Activated T-helper 2 cell treated with anti-CD3 and anti-CD28 coated beads, Interferon-gamma antibody, Interleukin-2, Interleukin-4, amounts not matched to agents 10 μg/mL and 5 μg/mL and 100 μg/mL, durations not matched to agents 14 hours and 24 hours and 36 hours (primary cell): ENCODE data around the gene MBOAT2. TPM values are rescaled to one million over a fixed set of nuclear protein-coding genes. Genes with fewer than 3 reads are reported as not detected.

Experiments
- DNase-seq: peaks from one replicate; pipeline ENCODE4 v3.0.0; 2021; ENCODE audit warnings: low spot score
- H3K27ac Mint-ChIP-seq: one replicate; pipeline ENCODE4 v1.8.0; 2021; ENCODE audit warnings: mixed read lengths
- H3K27me3 Mint-ChIP-seq: one replicate; pipeline ENCODE4 v1.8.0; 2021; ENCODE audit warnings: low read depth, mixed read lengths
- H3K36me3 Mint-ChIP-seq: one replicate; pipeline ENCODE4 v1.8.0; 2021; ENCODE audit warnings: low read depth, mixed read lengths
- H3K4me1 Mint-ChIP-seq: one replicate; pipeline ENCODE4 v1.8.0; 2021; ENCODE audit warnings: low read depth, mixed read lengths
- H3K4me3 Mint-ChIP-seq: one replicate; pipeline ENCODE4 v1.8.0; 2021; ENCODE audit warnings: low read depth, mild to moderate bottlenecking, moderate library complexity, mixed read lengths
- H3K9me3 Mint-ChIP-seq: one replicate; pipeline ENCODE4 v1.8.0; 2021; ENCODE audit warnings: mixed read lengths
- intact Hi-C: fragments of 100-400 bp; cut with micrococcal nuclease; formaldehyde crosslinking; loops from one replicate; pipeline ENCODE4 v1.15.1; 2023
- total RNA-seq: library from RNA; stranded (reverse); gene quantifications from 2 replicates; pipeline ENCODE4 v1.2.3, GENCODE V29; 2022

Gene MBOAT2
- total RNA-seq, 1 donor from 2014 or later, result 6.0 TPM

- Mint-ChIP-seq H3K27me3 (peaks cover 5% of the 10 kb centered on the region), H3K36me3 (no peaks in the 10 kb centered on the region), H3K4me1 (no peaks in the 10 kb centered on the region), H3K4me3 (no peak overlapping the region), H3K27ac (no peak overlapping the region), H3K9me3 (no peaks in the 10 kb centered on the region)
- intact Hi-C loops, result loop anchor here (5.0 kb wide), 1 partner anchor 267 kb away; no protein-coding TSS in a partner anchor
- DNase-seq, result no peak
Observed at GRCh38 chr2:8870441-8870840, 133.0 kb downstream of the MBOAT2 start.

DNA sequence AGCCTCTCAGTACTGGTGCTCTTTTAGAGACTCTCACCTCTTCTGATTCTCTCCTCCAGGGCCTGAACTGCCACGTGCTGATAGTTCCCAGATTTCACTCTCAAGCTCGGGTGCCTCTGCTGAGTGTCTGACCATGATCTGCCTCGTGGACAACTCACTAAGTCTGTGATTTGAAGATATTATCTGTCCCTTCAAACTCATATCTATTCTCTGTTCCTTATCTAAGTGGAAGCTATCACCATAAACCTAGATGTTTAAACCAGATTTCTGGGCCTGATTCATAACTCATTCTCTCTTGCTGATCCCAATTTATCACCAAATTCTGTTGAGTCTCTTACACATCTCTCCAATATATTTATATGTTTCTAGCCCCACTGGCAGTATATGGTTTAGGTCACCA, 136.1 kb downstream of the MBOAT2 start:
- H3K27me3 Mint-ChIP-seq, result peaks cover 14% of the 10 kb centered on the region
- intact Hi-C loops, result no loop called here
- DNase-seq, result no peak
- H3K27ac Mint-ChIP-seq, result no peak overlapping the region
- no peak overlapping the region for H3K4me3 Mint-ChIP-seq
- H3K36me3 Mint-ChIP-seq, result no peaks in the 10 kb centered on the region
- H3K9me3 Mint-ChIP-seq, result no peaks in the 10 kb centered on the region
- H3K4me1 Mint-ChIP-seq, result no peaks in the 10 kb centered on the region

GRCh38 chr2:8863331-8863953, 140.0 kb downstream of the MBOAT2 start:
- intact Hi-C loops, result no loop called here
- no peak overlapping the region for H3K27ac Mint-ChIP-seq
- H3K4me3 Mint-ChIP-seq, result no peak overlapping the region
- H3K4me1 Mint-ChIP-seq, result no peaks in the 10 kb centered on the region
- H3K36me3 Mint-ChIP-seq, result no peaks in the 10 kb centered on the region
- H3K9me3 Mint-ChIP-seq, result no peaks in the 10 kb centered on the region
- H3K27me3 Mint-ChIP-seq, result peaks cover 25% of the 10 kb centered on the region
- no peak for DNase-seq

- H3K4me3 Mint-ChIP-seq, result no peak overlapping the region
- no peaks in the 10 kb centered on the region for H3K36me3 Mint-ChIP-seq
- no peak overlapping the region for H3K27ac Mint-ChIP-seq
- no peak for DNase-seq
- H3K9me3 Mint-ChIP-seq, result no peaks in the 10 kb centered on the region
- intact Hi-C loops, result no loop called here
- H3K27me3 Mint-ChIP-seq, result peaks cover 28% of the 10 kb centered on the region
- no peaks in the 10 kb centered on the region for H3K4me1 Mint-ChIP-seq
Observed at GRCh38 chr2:8862230-8862629, 141.3 kb downstream of the MBOAT2 start.

GRCh38 chr2:8861797-8862196, 141.7 kb downstream of the MBOAT2 start:
- Mint-ChIP-seq H3K4me3 (no peak overlapping the region), H3K27me3 (peaks cover 29% of the 10 kb centered on the region), H3K9me3 (no peaks in the 10 kb centered on the region), H3K36me3 (no peaks in the 10 kb centered on the region), H3K4me1 (no peaks in the 10 kb centered on the region), H3K27ac (no peak overlapping the region)
- no peak for DNase-seq
- intact Hi-C loops, result no loop called here

DNA sequence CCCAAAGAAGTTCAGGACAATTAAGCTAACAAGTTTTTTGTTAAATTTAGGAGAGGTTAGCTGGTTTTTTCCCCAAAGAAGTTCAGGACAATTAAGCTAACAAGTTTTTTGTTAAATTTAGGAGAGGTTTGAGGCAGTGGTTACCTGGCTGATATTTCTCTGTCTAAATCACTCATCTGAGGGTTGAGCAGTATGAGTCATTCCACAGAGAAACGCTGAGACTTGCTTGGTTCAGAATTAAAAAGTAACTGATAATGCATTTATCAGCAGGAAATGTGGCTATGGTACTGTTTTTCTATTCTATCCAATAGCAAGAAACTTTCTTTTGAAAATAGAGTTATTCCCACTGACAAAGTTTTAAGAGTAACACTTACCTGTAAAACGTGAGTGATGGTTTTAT, 143.2 kb downstream of the MBOAT2 start:
- intact Hi-C loops, result no loop called here
- Mint-ChIP-seq H3K4me3 (no peak overlapping the region), H3K27me3 (peaks cover 35% of the 10 kb centered on the region), H3K9me3 (no peaks in the 10 kb centered on the region), H3K27ac (no peak overlapping the region), H3K36me3 (no peaks in the 10 kb centered on the region), H3K4me1 (no peaks in the 10 kb centered on the region)
- no peak for DNase-seq

DNA sequence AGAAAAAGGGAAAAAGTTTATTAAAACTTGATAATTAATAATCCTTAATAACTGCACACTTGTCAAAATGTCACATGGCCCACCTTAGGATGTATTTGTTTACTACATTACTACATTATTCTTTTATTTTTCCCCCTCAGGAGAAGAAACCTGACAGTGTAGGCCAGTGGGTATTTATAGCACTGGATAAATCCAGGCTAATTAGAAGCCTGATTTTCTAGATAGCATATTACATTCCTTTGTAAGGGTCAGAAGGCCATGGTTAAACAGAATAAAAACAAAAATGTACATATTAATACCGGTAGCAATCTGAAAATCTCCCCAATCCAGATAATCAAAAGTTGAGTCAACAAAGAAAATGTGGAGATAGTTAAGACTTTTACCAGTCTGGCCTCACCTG, 144.6 kb downstream of the MBOAT2 start:
- H3K9me3 Mint-ChIP-seq, result no peaks in the 10 kb centered on the region
- H3K27me3 Mint-ChIP-seq, result peaks cover 31% of the 10 kb centered on the region
- no peak overlapping the region for H3K4me3 Mint-ChIP-seq
- intact Hi-C loops, result no loop called here
- no peak for DNase-seq
- no peaks in the 10 kb centered on the region for H3K36me3 Mint-ChIP-seq
- H3K27ac Mint-ChIP-seq, result no peak overlapping the region
- no peaks in the 10 kb centered on the region for H3K4me1 Mint-ChIP-seq

GRCh38 chr2:8858264-8858663, 145.2 kb downstream of the MBOAT2 start:
- H3K4me1 Mint-ChIP-seq, result no peaks in the 10 kb centered on the region
- intact Hi-C loops, result no loop called here
- peaks cover 31% of the 10 kb centered on the region for H3K27me3 Mint-ChIP-seq
- H3K9me3 Mint-ChIP-seq, result no peaks in the 10 kb centered on the region
- H3K36me3 Mint-ChIP-seq, result no peaks in the 10 kb centered on the region
- no peak overlapping the region for H3K27ac Mint-ChIP-seq
- DNase-seq, result no peak
- no peak overlapping the region for H3K4me3 Mint-ChIP-seq

- no peaks in the 10 kb centered on the region for H3K4me1 Mint-ChIP-seq
- H3K36me3 Mint-ChIP-seq, result no peaks in the 10 kb centered on the region
- intact Hi-C loops, result no loop called here
- no peak overlapping the region for H3K4me3 Mint-ChIP-seq
- no peak overlapping the region for H3K27ac Mint-ChIP-seq
- H3K27me3 Mint-ChIP-seq, result peaks cover 36% of the 10 kb centered on the region
- no peak for DNase-seq
- H3K9me3 Mint-ChIP-seq, result no peaks in the 10 kb centered on the region
Observed at GRCh38 chr2:8857709-8858108, 145.8 kb downstream of the MBOAT2 start.

DNA sequence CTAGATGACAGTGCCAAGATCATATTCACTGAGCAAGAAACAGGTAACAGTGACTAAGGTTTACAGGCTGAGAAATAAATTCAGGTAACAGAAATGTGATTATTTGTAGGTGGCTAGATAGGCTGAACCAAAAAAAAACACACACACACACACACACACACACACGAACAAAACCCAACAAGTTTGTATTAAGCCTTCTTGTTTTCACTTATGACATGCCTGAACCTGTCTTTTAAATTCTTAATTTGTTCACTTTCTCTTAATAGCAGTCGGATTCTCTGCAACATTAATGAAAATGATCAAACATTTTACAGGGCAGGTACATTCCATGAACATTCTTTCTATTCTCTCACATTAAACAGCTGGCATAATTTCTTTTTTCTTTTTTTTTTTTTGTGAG, 147.3 kb downstream of the MBOAT2 start:
- no peak for DNase-seq
- Mint-ChIP-seq H3K36me3 (no peaks in the 10 kb centered on the region), H3K4me3 (no peak overlapping the region), H3K27ac (no peak overlapping the region), H3K9me3 (no peaks in the 10 kb centered on the region), H3K27me3 (peaks cover 27% of the 10 kb centered on the region), H3K4me1 (no peaks in the 10 kb centered on the region)
- intact Hi-C loops, result no loop called here

DNA sequence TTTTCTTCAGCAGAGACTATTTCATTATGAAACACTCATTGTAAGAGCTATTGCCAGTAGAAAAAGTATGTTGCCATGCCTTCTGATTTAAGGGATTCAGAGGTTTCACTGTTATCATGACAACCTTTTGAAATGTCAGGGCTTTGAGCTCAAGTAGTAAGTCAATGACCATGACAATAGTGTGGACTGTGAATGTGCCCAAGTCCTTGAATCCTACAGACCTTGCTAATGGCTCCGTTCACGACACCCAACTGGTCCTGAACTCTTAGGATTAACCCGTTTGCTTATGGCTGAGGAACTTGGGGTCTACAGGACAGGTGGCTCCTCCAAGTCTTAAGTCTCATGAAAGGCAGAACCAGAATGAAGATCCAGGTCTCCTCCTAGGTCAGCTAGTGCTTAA, 148.5 kb downstream of the MBOAT2 start:
- H3K27me3 Mint-ChIP-seq, result peaks cover 31% of the 10 kb centered on the region
- no peaks in the 10 kb centered on the region for H3K36me3 Mint-ChIP-seq
- no peak overlapping the region for H3K27ac Mint-ChIP-seq
- intact Hi-C loops, result no loop called here
- no peaks in the 10 kb centered on the region for H3K9me3 Mint-ChIP-seq
- no peak for DNase-seq
- no peaks in the 10 kb centered on the region for H3K4me1 Mint-ChIP-seq
- H3K4me3 Mint-ChIP-seq, result no peak overlapping the region

GRCh38 chr2:8853426-8853825, 150.1 kb downstream of the MBOAT2 start:
- no peaks in the 10 kb centered on the region for H3K4me1 Mint-ChIP-seq
- H3K9me3 Mint-ChIP-seq, result no peaks in the 10 kb centered on the region
- peaks cover 32% of the 10 kb centered on the region for H3K27me3 Mint-ChIP-seq
- no peak for DNase-seq
- no peak overlapping the region for H3K4me3 Mint-ChIP-seq
- H3K36me3 Mint-ChIP-seq, result no peaks in the 10 kb centered on the region
- intact Hi-C loops, result no loop called here
- no peak overlapping the region for H3K27ac Mint-ChIP-seq

DNA sequence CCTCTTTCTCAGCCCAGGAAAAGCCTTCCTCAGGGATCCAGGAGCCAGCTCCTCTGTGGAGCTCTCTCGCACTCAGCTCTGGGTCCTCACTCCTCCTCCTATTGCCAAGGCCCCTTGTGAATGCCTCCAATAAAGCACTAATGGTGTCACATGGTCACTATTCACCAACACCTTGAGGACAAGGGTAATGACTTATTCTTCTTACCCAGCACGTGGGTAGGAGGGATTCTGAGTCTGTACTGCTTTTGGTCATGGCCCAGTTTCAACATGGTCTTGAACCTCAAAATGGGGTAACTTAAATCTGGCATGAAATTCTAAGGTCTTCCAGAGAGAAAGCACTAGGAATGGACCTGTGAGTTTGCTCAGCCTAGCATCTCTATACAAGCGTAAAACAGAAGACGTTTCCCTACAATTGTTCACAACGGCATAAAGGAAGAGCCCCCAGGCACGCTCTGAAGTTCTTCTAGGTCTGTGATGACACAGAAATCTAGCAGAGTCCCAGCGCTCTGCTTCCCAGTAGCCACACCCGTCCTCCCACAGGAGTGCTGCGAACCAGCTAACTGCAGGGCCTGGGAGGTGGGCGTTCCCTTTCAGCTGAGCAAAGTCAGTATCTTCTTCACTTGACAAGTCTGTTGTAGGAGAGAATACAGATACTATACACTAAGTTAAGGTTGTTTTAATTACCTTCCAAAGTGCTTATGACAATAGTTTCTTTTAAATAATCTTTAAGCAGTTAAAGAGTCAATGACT, 151.5 kb downstream of the MBOAT2 start:
- H3K9me3 Mint-ChIP-seq, result no peaks in the 10 kb centered on the region
- no peaks in the 10 kb centered on the region for H3K4me1 Mint-ChIP-seq
- no peak for DNase-seq
- no peak overlapping the region for H3K27ac Mint-ChIP-seq
- no peaks in the 10 kb centered on the region for H3K36me3 Mint-ChIP-seq
- H3K4me3 Mint-ChIP-seq, result no peak overlapping the region
- intact Hi-C loops, result no loop called here
- H3K27me3 Mint-ChIP-seq, result peaks cover 29% of the 10 kb centered on the region
